GM12801 (cell line): ENCODE data around the gene CLHC1.

Experiments
- CTCF ChIP-seq: IDR thresholded peaks from one replicate; pipeline ENCODE4 v1.5.1; 2011; ENCODE audit warnings: control low read depth; ENCODE audit not compliant: insufficient read length; ENCODE audit errors: extremely low read depth

The CLHC1 gene

GRCh38 chr2:55159752-55160151 is 72.3 kb downstream of the CLHC1 start:
- no peak for TF ChIP-seq CTCF

- TF ChIP-seq CTCF: no peak
Observed at GRCh38 chr2:55159037-55159651, 72.9 kb downstream of the CLHC1 start.

GRCh38 chr2:55158111-55158814 is 73.8 kb downstream of the CLHC1 start:
- TF ChIP-seq CTCF: no peak

- TF ChIP-seq CTCF: no peak
Observed at GRCh38 chr2:55157474-55157884, 74.6 kb downstream of the CLHC1 start.

- TF ChIP-seq CTCF: no peak
Observed at GRCh38 chr2:55156984-55157383, 75.1 kb downstream of the CLHC1 start.

GRCh38 chr2:55156326-55156725 is 75.8 kb downstream of the CLHC1 start:
- TF ChIP-seq CTCF: no peak

- TF ChIP-seq CTCF: no peak
Observed at GRCh38 chr2:55155764-55156281, 76.3 kb downstream of the CLHC1 start.
